Measurements from ENCODE around the gene EHD4. TPM values are rescaled to one million over a fixed set of nuclear protein-coding genes. Genes with fewer than 3 reads are reported as not detected.

The EHD4 gene
- total RNA-seq, 2 experiments from 2014 or later: 6.9 to 8.0 TPM

- Mint-ChIP-seq H3K27ac (no peak overlapping the region), H3K9me3 (ENCODE audit: insufficient read depth) (no peaks in the 10 kb centered on the region), H3K27me3 (ENCODE audit: low read depth) (peaks cover 10% of the 10 kb centered on the region), H3K36me3 (ENCODE audit: low read depth) (no peaks in the 10 kb centered on the region), H3K4me1 (ENCODE audit: low read depth) (peaks cover 20% of the 10 kb centered on the region), H3K4me3 (no peak overlapping the region)
- CTCF ChIA-PET: interaction anchor here (6.2 kb wide), 1 partner anchor 13 kb away, joined by 32 read pairs; the partner anchor contains the start of gene EHD4
- DNase-seq (no peak), ATAC-seq (no peak)
- POLR2A ChIA-PET: interaction anchor here (1.2 kb wide), 1 partner anchor 12 kb away, joined by 3 read pairs; the partner anchor contains the start of gene EHD4
Observed at GRCh38 chr15:41984622-41985021, 12.3 kb upstream of the EHD4 start.

- H3K27ac Mint-ChIP-seq: no peak overlapping the region
- DNase-seq: no peak
Observed at GRCh38 chr15:41983621-41984571, 11.5 kb upstream of the EHD4 start.

GRCh38 chr15:41983221-41983620 is 10.9 kb upstream of the EHD4 start:
- POLR2A ChIA-PET: no interaction called here
- peaks cover 11% of the 10 kb centered on the region for H3K27me3 Mint-ChIP-seq (ENCODE audit: low read depth)
- no peak for ATAC-seq
- H3K4me1 Mint-ChIP-seq (ENCODE audit: low read depth): peaks cover 29% of the 10 kb centered on the region
- no peak overlapping the region for H3K27ac Mint-ChIP-seq
- H3K9me3 Mint-ChIP-seq (ENCODE audit: insufficient read depth): no peaks in the 10 kb centered on the region
- H3K36me3 Mint-ChIP-seq (ENCODE audit: low read depth): no peaks in the 10 kb centered on the region
- no peak overlapping the region for H3K4me3 Mint-ChIP-seq
- CTCF ChIA-PET: interaction anchor here (0.9 to 6.2 kb wide), 2 partner anchors 11 to 469 kb away, joined by 3 to 32 read pairs; partner anchors contain the start of gene EHD4
- no peak for DNase-seq

More at GRCh38 chr15:41983621-41984571, 11.5 kb upstream of the EHD4 start:
- peaks cover 11% of the 10 kb centered on the region for H3K27me3 Mint-ChIP-seq (ENCODE audit: low read depth)
- POLR2A ChIA-PET: interaction anchor here (0.6 to 1.2 kb wide), 2 partner anchors 11 to 701 kb away, joined by 3 read pairs; partner anchors contain the start of gene EHD4
- no peaks in the 10 kb centered on the region for H3K36me3 Mint-ChIP-seq (ENCODE audit: low read depth)
- no peaks in the 10 kb centered on the region for H3K9me3 Mint-ChIP-seq (ENCODE audit: insufficient read depth)
- no peak overlapping the region for H3K4me3 Mint-ChIP-seq
- peaks cover 22% of the 10 kb centered on the region for H3K4me1 Mint-ChIP-seq (ENCODE audit: low read depth)
- CTCF ChIA-PET: interaction anchor here (6.2 kb wide), 1 partner anchor 12 kb away, joined by 32 read pairs; the partner anchor contains the start of gene EHD4
- ATAC-seq: no peak

GRCh38 chr15:41982133-41982930 is 10.0 kb upstream of the EHD4 start:
- no peaks in the 10 kb centered on the region for H3K36me3 Mint-ChIP-seq (ENCODE audit: low read depth)
- peaks cover 12% of the 10 kb centered on the region for H3K27me3 Mint-ChIP-seq (ENCODE audit: low read depth)
- DNase-seq: no peak
- peaks cover 29% of the 10 kb centered on the region for H3K4me1 Mint-ChIP-seq (ENCODE audit: low read depth)
- no peak overlapping the region for H3K27ac Mint-ChIP-seq
- no peak overlapping the region for H3K4me3 Mint-ChIP-seq
- CTCF ChIA-PET: interaction anchor here (0.9 to 6.2 kb wide), 2 partner anchors 10 to 470 kb away, joined by 3 to 32 read pairs; partner anchors contain the start of gene EHD4
- H3K9me3 Mint-ChIP-seq (ENCODE audit: insufficient read depth): no peaks in the 10 kb centered on the region
- ATAC-seq: no peak
- POLR2A ChIA-PET: interaction anchor here (0.7 kb wide), 1 partner anchor 16 kb away, joined by 3 read pairs; no protein-coding TSS in a partner anchor

GRCh38 chr15:41981371-41982132 is 9.2 kb upstream of the EHD4 start:
- DNase-seq (no peak), ATAC-seq (no peak)

GRCh38 chr15:41980654-41981323 is 8.4 kb upstream of the EHD4 start:
- Mint-ChIP-seq H3K27me3 (ENCODE audit: low read depth) (peaks cover 18% of the 10 kb centered on the region), H3K4me3 (no peak overlapping the region), H3K4me1 (ENCODE audit: low read depth) (peaks cover 29% of the 10 kb centered on the region), H3K36me3 (ENCODE audit: low read depth) (no peaks in the 10 kb centered on the region), H3K27ac (peak overlapping the region; percentile 8), H3K9me3 (ENCODE audit: insufficient read depth) (no peaks in the 10 kb centered on the region)
- CTCF ChIA-PET: interaction anchor here (3.5 to 6.2 kb wide), 2 partner anchors 9 kb away, joined by 15 to 32 read pairs; partner anchors contain the start of gene EHD4
- POLR2A ChIA-PET: no interaction called here
- DNase-seq (no peak), ATAC-seq (no peak)

More at GRCh38 chr15:41981371-41982132, 9.2 kb upstream of the EHD4 start:
- CTCF ChIA-PET: interaction anchor here (3.5 to 6.2 kb wide), 2 partner anchors 8 to 9 kb away, joined by 15 to 32 read pairs; partner anchors contain the start of gene EHD4
- peaks cover 29% of the 10 kb centered on the region for H3K4me1 Mint-ChIP-seq (ENCODE audit: low read depth)
- H3K27me3 Mint-ChIP-seq (ENCODE audit: low read depth): peaks cover 16% of the 10 kb centered on the region
- H3K9me3 Mint-ChIP-seq (ENCODE audit: insufficient read depth): no peaks in the 10 kb centered on the region
- POLR2A ChIA-PET: interaction anchor here (0.7 kb wide), 1 partner anchor 15 kb away, joined by 3 read pairs; no protein-coding TSS in a partner anchor
- H3K27ac Mint-ChIP-seq: no peak overlapping the region
- H3K4me3 Mint-ChIP-seq: no peak overlapping the region
- H3K36me3 Mint-ChIP-seq (ENCODE audit: low read depth): no peaks in the 10 kb centered on the region

GRCh38 chr15:41979493-41980266 is 7.3 kb upstream of the EHD4 start:
- Mint-ChIP-seq H3K4me1 (ENCODE audit: low read depth) (peaks cover 29% of the 10 kb centered on the region), H3K9me3 (ENCODE audit: insufficient read depth) (no peaks in the 10 kb centered on the region), H3K4me3 (no peak overlapping the region), H3K36me3 (ENCODE audit: low read depth) (no peaks in the 10 kb centered on the region), H3K27me3 (ENCODE audit: low read depth) (peaks cover 27% of the 10 kb centered on the region), H3K27ac (no peak overlapping the region)
- ChIA-PET CTCF (interaction anchor here (3.5 kb wide), 1 partner anchor 10 kb away, joined by 15 read pairs; no protein-coding TSS in a partner anchor), POLR2A (no interaction called here)
- no peak for ATAC-seq
- DNase-seq: no peak

GRCh38 chr15:41978534-41978933 is 6.2 kb upstream of the EHD4 start:
- POLR2A ChIA-PET: interaction anchor here (1.0 kb wide), 1 partner anchor 28 kb away, joined by 3 read pairs; no protein-coding TSS in a partner anchor
- Mint-ChIP-seq H3K9me3 (ENCODE audit: insufficient read depth) (no peaks in the 10 kb centered on the region), H3K4me1 (ENCODE audit: low read depth) (peaks cover 34% of the 10 kb centered on the region), H3K27ac (no peak overlapping the region), H3K27me3 (ENCODE audit: low read depth) (peaks cover 31% of the 10 kb centered on the region), H3K36me3 (ENCODE audit: low read depth) (no peaks in the 10 kb centered on the region), H3K4me3 (no peak overlapping the region)
- CTCF ChIA-PET: interaction anchor here (0.7 to 3.5 kb wide), 2 partner anchors 11 to 348 kb away, joined by 3 to 15 read pairs; no protein-coding TSS in a partner anchor
- DNase-seq: no peak
- ATAC-seq: no peak

- DNase-seq: no peak
- no peak for ATAC-seq
- Mint-ChIP-seq H3K4me1 (ENCODE audit: low read depth) (peaks cover 35% of the 10 kb centered on the region), H3K27me3 (ENCODE audit: low read depth) (peaks cover 31% of the 10 kb centered on the region), H3K36me3 (ENCODE audit: low read depth) (no peaks in the 10 kb centered on the region), H3K9me3 (ENCODE audit: insufficient read depth) (no peaks in the 10 kb centered on the region), H3K4me3 (no peak overlapping the region), H3K27ac (no peak overlapping the region)
- ChIA-PET POLR2A (no interaction called here), CTCF (interaction anchor here (0.8 to 1.3 kb wide), 2 partner anchors 12 to 20 kb away, joined by 3 to 4 read pairs; no protein-coding TSS in a partner anchor)
Observed at GRCh38 chr15:41977757-41978383, 5.5 kb upstream of the EHD4 start.
